C1 segment of cervical spinal cord (tissue), 14 donors: ENCODE data around the gene NCR1.
"Not testable (repeated sequence)": the region's sequence is repeated elsewhere in the genome, so short reads cannot be mapped to it uniquely, and the experiment has no call there.

Source experiments
- DNase-seq, 14 donors: peaks; one replicate each; lab custom pipeline; 2025; lab: John Stamatoyannopoulos, UW

Gene NCR1, protein sequence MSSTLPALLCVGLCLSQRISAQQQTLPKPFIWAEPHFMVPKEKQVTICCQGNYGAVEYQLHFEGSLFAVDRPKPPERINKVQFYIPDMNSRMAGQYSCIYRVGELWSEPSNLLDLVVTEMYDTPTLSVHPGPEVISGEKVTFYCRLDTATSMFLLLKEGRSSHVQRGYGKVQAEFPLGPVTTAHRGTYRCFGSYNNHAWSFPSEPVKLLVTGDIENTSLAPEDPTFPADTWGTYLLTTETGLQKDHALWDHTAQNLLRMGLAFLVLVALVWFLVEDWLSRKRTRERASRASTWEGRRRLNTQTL

DNA sequence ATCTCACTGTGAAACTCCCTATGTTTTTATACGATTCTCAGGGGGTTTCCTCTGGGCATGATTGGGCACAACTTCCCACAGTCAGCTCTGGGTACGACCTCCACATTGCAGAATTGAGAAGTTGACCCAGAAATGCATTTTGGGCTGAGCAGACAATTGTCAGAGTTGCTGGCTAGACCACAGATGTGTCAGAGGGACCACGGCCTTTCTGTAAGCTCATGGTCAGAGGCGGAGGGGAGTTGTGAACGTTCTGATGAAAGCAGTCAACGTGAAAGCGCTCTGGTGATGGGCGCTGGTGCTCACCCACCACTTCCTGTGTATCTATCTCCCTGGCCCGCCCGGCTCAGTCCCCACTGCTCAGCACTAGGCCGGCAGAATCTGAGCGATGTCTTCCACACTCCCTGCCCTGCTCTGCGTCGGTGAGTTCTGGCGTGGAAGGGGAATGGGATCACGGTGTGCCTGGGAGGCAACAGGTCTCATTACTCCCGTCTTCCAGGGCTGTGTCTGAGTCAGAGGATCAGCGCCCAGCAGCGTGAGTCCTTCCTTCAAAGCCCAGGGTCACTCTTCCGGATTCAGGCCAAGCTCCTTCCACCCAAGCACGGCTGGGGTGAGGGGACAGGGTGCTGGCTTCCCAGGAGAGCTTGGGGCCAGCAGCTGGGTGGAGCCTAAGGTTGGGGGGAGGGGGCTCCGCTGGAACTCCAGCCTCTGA lies at the start of gene NCR1:
Gene NCR1 (plus strand): TSS at position 346 of the 709 bp plus-strand sequence. CDS start 40 bp downstream, at position 386.
- DNase-seq: no peak

DNA sequence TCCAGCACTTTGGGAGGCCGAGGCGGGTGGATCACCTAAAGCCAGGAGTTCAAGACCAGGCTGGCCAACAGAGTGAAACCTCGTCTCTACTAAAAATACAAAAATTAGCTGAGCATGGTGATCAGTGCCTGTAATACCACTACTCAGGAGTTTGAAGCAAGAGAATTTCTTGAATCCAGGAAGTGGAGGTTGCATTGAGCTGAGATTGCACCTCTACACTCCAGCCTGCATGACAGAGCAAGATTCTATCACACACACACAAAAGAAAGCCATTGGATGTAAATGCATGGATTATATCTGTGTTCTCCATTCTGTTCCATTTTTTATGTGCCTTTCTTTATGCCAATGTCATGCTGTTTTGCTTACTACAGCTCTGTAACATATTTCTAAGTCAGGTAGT lies 47.5 kb upstream of the NCR1 start:
- DNase-seq: not testable (repeated sequence)

DNA sequence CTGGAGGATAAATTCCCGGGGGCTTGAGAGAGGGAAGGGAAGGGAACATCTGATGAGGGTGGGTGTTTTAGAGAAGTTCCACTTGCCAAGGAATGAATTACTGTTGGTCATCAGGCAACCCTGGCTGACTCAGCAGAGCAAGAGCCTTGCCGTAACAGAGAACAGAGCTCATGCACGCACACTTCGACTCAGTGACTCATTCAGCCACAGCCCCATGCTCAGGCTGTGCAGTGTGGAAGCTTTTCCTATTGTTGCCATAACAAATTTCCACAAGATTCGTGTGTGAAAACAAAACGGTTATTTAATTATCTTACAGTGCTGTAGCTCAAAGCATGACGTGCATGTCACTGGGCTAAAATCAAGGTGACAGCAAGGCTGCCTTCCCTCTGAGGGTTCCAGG lies 46.5 kb upstream of the NCR1 start:
- DNase-seq: not testable (repeated sequence)

DNA sequence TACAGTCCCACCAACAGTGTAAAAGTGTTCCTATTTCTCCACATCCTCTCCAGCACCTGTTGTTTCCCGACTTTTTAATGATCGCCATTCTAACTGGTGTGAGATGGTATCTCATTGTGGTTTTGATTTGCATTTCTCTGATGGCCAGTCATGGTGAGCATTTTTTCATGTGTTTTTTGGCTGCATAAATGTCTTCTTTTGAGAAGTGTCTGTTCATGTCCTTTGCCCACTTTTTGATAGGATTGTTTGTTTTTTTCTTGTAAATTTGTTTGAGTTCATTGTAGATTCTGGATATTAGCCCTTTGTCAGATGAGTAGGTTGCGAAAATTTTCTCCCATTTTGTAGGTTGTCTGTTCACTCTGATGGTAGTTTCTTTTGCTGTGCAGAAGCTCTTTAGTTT lies 42.5 kb upstream of the NCR1 start:
- not testable (repeated sequence) for DNase-seq

DNA sequence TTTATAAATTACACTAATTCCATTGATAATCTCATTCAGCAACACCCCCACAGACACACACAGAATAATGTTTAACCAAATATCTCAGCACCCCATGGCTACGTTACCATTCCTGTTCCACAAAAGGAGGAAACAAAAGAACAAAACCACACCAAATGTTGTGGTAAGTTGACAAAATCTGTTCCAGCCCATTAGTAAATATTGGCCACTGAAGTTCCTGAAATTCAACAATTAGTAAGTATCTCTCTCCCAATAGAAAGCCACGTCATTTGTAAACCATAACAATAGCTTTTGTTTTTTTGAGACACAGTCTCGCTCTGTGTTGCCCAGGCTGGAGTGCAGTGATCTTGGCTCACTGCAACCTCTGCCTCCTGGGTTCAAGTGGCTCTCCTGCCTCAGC lies 34.3 kb upstream of the NCR1 start:
- no peak for DNase-seq

DNA sequence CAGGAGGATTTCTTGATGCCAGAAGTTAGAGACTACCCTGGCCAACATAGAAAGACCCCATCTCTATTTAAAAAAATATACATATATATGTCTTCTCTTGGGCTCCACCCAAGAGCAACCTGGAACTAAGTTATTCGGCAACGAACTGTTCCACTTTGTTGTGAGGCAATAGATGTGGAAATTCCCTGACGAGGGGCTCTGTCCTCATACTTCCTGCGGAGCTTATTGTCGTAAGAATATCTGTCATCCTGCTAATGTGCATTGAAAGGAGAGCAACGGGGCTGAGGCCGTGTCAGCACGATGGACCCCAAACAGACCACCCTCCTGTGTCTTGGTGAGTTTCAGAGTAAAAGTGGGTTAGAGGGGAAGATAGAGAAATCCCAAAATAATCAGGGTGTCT lies 32.0 kb upstream of the NCR1 start, which contains the start of gene FCAR:
Gene FCAR (plus strand): TSS at position 246 of the 400 bp plus-strand sequence. CDS start 55 bp downstream, at position 301.
- no peak for DNase-seq

DNA sequence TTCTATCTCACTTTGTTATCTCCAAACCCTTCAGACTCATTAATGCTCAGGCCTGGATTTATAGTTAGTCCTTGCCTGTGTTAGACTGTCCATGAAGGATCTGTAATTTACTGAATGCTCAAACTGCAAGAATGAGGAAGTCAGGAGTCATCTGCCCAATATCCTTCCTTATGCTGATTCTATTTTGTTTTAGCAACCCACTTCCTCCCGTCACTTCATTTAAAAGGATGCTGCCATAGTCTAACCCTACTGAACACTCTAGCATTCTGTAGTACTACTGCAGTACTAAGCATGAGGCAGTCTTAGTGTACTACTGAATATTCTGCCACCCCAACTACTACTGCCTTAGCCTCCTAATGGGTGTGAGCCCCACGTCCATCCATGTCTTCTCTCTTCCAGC lies 30.4 kb upstream of the NCR1 start:
- DNase-seq: no peak

DNA sequence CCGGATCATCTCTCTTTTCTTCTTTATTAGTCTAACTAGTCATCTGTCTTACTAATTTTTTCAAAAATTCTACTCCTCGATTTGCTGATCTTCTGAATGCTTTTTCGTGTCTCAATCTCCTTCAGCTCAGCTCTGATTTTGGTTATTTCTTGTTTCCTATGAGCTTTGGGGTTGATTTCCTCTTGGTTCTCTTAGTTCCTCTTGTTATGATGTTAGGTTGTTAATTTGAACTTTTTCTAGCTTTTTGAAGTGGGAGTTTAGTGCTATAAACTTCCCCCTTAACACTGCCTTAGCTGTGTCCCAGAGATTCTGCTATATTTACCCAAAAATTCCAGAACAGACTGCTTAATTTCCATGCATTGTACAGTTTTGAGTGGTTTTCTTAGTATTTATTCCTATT lies 28.5 kb upstream of the NCR1 start:
- DNase-seq: no peak

DNA sequence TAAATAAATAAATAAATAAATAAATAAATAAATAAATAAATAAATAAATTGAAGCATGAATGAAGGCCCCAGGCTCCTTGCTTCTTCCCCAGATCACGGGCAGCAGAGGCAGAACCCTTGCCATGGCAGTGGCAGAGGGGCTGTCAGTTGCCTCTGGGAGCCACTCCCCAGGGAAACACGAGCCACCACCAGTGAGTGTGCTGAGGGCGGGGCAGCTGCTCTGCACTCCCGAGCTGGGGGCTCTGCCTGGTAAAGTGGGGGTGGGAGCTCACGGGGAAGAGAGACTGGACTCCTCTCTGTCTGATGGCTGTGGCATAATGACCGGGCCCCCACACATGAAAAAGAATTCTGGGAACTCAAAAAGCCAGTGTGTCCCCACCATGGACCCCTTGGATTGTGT lies 24.1 kb upstream of the NCR1 start:
- no peak for DNase-seq

DNA sequence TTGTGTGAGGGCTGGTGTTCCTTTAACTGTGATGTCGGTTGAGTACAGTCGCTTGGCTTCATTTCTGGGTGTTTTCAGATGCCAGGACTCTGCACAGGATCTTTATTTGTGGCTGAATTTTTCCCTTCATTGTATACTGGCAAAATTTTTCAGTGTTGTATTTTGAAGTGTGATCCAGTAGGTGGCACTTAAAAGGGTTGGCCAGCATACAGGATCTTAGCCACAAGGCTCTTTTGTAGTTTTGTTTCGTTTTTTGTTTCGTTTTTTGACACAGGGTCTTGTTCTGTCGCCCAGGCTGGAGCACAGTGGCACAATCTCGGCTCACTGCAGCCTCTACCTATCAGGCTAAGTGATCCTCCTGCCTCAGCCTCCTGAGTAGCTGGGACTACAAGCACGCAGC lies 23.2 kb upstream of the NCR1 start:
- DNase-seq: no peak

DNA sequence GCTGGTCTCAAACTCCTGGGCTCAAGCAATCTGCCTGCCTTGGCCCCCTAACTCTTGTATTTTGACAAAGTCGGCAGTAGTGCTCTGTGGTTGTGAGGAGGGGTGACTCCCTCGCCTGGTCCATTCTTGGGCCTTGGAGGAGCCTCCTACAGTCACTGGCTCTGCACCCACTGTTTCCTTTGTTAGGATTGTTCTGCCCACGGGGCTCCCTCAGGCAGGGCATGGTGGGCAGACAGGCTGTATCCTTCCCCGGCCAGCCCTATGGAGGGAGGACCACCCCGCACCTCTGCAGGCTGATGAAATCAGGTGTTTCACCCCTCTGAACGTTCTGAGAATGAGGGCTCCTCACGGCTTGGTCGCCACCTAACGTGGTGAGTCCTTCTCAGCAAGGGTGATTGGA lies 22.7 kb upstream of the NCR1 start:
- no peak for DNase-seq

DNA sequence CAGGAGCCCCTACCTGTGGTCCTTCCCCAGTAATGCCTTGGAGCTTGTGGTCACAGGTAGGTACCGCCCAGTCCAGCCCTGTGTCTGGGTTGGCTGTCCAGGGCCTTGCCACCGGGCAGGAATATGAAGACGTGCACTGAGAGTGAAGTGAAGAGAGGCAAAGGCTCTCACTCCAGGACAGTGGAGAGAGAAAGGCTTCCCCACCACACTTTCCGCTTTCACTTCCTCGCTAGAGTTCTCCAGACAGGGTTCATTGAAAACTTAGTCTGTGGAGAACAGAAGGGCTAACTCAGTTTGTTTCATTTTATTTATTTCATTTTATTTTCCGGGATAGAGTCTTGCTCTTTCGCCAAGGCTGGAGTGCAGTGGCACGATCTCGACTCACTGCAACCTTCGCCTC lies 17.7 kb upstream of the NCR1 start:
- DNase-seq: no peak

DNA sequence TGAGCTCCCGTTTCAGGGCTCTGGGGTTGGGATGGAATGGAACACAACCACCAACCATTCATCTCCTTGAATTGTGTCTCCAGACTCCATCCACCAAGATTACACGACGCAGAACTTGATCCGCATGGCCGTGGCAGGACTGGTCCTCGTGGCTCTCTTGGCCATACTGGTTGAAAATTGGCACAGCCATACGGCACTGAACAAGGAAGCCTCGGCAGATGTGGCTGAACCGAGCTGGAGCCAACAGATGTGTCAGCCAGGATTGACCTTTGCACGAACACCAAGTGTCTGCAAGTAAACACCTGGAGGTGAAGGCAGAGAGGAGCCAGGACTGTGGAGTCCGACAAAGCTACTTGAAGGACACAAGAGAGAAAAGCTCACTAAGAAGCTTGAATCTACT lies 16.4 kb upstream of the NCR1 start:
- DNase-seq: no peak

DNA sequence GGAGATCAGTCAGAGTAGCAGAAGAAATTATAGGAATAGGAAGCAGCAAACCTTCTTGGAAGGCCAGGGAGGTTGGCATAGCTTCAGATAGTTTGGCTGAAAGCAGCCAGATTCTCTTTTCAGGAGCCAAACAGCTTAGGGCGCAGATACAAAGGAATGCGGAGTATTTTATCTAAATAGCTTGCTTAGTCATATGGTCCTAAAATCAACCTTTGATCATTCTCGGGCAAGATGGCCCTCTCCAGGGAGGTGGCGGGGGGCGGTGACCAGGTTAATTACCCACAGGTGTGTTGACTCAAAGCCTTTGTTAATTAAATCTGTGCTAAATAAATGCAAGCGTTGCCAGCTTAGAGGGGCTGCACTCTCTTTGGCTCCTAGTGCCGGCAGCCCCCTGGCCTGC lies 12.5 kb upstream of the NCR1 start:
- DNase-seq: no peak

DNA sequence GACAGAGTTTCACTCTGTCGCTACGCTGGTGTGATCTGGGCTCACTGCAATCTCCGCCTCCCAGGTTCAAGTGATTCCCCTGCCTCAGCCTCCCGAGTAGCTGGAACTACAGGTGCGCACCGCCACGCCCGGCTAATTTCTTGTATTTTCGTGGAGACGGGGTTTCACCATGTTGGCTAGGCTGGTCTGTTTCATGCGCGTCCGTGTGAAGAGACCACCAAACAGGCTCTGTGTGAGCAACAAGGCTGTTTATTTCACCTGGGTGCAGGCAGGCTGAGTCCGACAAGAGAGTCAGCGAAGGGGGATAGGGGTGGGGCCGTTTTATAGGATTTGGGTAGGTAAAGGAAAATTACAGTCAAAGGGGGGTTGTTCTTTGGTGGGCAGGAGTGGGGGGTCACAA lies 11.8 kb upstream of the NCR1 start:
- not testable (repeated sequence) for DNase-seq

DNA sequence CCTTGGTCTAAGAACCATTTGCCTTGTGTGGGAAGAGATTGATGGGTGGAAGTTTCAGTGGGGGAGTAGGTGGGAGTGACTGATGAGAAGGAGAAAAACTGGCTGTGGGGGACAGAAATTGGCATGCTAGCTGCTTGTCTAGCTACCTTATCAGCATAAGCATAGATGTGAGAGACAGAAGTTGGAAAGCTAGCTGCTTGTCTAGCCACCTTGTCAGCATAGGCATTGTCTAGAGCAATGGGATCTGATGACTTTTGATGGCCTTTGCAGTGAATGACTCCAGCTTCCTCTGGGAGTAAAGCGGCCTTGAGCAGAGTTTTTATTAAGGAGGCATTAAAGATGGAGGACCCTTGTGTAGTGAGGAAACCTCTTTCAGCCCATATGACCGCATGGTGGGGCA lies 9.9 kb upstream of the NCR1 start:
- DNase-seq: no peak

DNA sequence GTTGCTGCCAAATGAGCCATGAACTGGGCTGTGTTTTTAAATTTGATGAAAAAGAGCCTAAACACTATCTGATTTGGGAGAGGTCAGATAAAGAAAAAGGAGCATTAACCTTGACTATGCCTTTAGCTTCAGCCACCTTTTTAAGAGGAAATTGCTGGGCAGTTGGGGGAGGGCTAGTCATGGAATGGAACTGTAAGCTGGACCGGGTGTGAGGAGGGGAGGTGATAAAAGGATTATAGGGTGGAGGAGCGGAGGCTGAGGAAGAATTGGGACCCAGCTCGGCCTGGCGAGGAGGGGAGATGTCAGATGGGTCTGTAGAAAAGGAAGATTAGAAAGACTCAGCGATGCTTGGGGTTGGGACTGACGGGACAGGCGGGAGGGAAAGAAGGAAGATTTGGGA lies 7.3 kb upstream of the NCR1 start:
- DNase-seq: not testable (repeated sequence)

DNA sequence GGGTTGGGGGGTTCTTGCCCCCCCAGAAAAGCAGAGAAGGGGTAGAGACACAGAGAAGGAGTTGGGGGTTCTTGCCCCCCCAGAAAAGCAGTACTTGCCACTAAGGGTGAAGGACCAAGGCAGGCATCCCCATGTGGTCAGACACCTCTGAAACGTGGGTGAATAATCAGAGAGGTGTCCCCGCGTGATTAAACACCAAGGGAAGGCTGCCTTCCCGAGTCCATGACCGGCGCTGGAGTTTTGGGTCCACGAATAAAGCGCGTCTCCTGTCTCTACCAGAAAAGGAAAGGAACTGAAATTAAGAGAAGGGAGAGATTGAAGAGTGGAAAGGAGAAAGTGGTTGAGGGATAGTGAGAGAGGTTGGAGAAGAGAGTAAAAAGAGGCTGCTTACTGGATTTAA lies 6.3 kb upstream of the NCR1 start:
- DNase-seq: not testable (repeated sequence)

DNA sequence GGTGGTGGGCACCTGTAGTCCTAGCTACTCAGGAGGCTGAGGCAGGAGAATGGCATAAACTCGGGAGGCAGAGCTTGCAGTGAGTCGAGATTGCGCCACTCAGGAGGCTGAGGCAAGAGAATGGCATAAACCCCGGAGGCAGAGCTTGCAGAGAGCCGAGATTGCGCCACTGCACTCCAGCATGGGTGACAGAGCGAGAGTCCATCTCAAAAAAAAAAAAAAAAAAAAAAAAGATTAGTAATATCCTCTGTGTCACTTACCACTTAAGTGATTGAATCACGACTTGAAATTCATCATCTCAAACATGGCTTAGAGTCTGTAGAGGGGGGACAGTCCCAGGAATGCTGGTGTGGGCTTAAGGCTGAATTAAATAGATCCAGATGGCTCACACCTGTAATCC lies 4.8 kb upstream of the NCR1 start:
- not testable (repeated sequence) for DNase-seq

DNA sequence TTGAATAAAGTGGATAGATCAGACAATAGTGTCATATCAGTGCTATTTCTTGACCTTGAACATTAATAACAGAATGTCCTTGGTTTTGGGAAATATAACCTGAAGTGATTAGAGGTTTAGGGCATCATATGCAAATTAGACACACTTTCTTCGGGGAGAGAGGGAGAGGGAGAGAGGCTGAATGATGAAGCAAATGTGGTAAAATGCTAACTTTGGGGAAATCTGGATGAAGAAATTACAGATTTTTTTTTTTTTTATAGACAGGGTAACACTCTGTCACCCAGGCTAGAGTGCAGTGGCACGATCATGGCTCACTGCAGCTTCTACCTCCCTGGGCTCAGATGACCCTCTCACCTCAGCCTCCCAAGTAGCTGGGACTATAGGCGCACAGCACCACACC lies 3.9 kb upstream of the NCR1 start:
- no peak for DNase-seq

DNA sequence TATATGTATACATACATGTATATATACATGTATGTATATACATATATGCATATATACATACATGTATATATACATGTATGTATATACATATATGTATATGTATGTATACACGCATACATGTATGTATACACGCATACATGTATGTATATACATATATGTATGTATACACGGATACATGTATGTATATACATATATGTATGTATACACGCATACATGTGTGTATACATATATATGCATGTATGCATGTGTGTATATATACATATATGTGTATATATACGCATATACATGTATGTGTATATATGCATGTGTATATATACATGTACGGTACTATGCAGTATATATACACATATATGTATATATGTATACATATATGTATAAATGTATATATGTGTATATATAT lies 2.6 kb upstream of the NCR1 start:
- DNase-seq: no peak

DNA sequence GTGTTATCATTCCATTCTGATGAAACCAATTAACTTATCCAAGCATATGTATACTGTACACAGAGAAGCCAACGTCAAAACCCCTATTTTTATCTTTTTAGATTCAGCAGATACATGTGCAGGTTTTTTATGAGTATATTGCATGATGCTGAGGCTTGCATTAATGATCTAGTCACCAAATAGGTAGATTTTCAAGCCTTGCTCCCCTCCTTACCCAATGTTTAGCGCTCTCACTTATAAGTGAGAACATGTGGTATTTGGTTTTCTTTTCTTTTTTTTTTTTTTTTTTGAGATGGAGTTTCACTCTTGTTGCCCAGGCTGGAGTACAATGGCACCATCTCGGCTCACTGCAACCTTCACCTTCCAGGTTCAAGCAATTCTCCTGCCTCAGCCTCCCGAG lies 1.7 kb upstream of the NCR1 start:
- DNase-seq: not testable (repeated sequence)

DNA sequence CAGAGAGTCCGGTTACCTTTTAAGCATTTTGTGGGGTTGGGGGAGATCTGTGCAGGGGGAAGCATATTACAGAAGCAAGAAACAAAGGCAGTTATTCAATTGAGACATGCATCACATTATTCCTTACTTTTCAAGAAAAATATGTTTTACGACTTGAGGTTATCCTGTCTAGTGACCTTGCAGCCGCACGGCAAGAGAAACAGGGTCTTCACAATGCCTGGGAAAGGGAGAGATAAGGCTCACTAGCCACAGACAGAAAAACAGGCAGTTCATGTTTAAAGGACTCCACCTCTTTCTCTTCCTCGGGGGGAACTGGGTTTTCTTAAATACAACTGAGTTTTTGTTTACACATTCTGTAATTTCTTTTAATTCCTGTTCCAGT lies 536 bp upstream of the NCR1 start:
- no peak for DNase-seq
